PC-3 (cell line): ENCODE data around the gene CYBC1. TPM values are rescaled to one million over a fixed set of nuclear protein-coding genes. Genes with fewer than 3 reads are reported as not detected.
A peak's percentile ranks its signal among the peaks of the same experiment; 100 is the strongest.

Experiments used
- ATAC-seq: fragments of 200-7000 bp; cut with Tn5 transposase; 2 replicates; pipeline ENCODE4 v1.9.1; 2020; ENCODE audit warnings: mild to moderate bottlenecking, moderate library complexity
- BruUV-seq: library from RNA; stranded (reverse); fragments of 400-500 nt; replicated peaks from 2 replicates; lab custom pipeline; 2021; lab: Mats Ljungman, UMichigan
- CTCF ChIA-PET: fragments of 300-600 bp; sonication (Branson Sonifier 250); formaldehyde crosslinking; loops from one replicate; lab custom pipeline; 2022; ENCODE audit warnings: antibody characterized with exemption; lab: Charles Lee
- POLR2A ChIA-PET: fragments of 300-600 bp; sonication (Branson Sonifier 250); formaldehyde crosslinking; loops from one replicate; lab custom pipeline; 2022; ENCODE audit warnings: antibody characterized with exemption; ENCODE audit not compliant: unreplicated experiment; lab: Charles Lee
- DNase-seq: peaks from one replicate; pipeline ENCODE4 v3.0.0-alpha.2; 2015
- H2AFZ ChIP-seq: fragments of 300-600 bp; sonication (generic); 2 replicates; pipeline ENCODE4 v1.6.0; 2016; ENCODE audit warnings: antibody characterized with exemption, low read length
- H3F3A ChIP-seq: fragments of 300-600 bp; sonication (generic); one replicate; pipeline ENCODE4 v1.6.0; 2017; ENCODE audit warnings: antibody characterized with exemption, low read length, control low read depth, mild to moderate bottlenecking; ENCODE audit not compliant: unreplicated experiment
- H3K27ac ChIP-seq: fragments of 300-600 bp; sonication (generic); 2 replicates; pipeline ENCODE4 v1.5.1; 2016; ENCODE audit warnings: mild to moderate bottlenecking, low read length
- H3K27me3 ChIP-seq: fragments of 300-600 bp; sonication (generic); 2 replicates; pipeline ENCODE4 v1.6.1; 2016; ENCODE audit warnings: low read length, mixed read lengths
- H3K36me3 ChIP-seq: fragments of 300-600 bp; sonication (generic); 2 replicates; pipeline ENCODE4 v1.6.1; 2016; ENCODE audit warnings: low read depth, mixed run types, low read length, mixed read lengths
- H3K4me1 ChIP-seq: fragments of 300-600 bp; sonication (generic); 2 replicates; pipeline ENCODE4 v1.5.1; 2016; ENCODE audit warnings: low read length; ENCODE audit not compliant: insufficient read depth
- H3K4me2 ChIP-seq: fragments of 300-600 bp; sonication (generic); 2 replicates; pipeline ENCODE4 v1.6.0; 2016; ENCODE audit warnings: low read length
- H3K4me3 ChIP-seq: fragments of 300-600 bp; sonication (generic); 2 replicates; pipeline ENCODE4 v1.5.1; 2016; ENCODE audit warnings: mild to moderate bottlenecking, low read length, mixed read lengths
- H3K79me2 ChIP-seq: fragments of 300-600 bp; sonication (generic); 2 replicates; pipeline ENCODE4 v1.6.1; 2017; ENCODE audit warnings: low read length, mixed read lengths
- H3K9ac ChIP-seq: fragments of 300-600 bp; sonication (generic); 2 replicates; pipeline ENCODE4 v1.6.0; 2016; ENCODE audit warnings: mild to moderate bottlenecking, low read length
- H3K9me2 ChIP-seq: fragments of 300-600 bp; sonication (generic); replicated peaks from 2 replicates; pipeline ENCODE4 v1.6.1; 2016; ENCODE audit warnings: mixed run types, low read length, mixed read lengths
- H3K9me3 ChIP-seq: fragments of 300-600 bp; sonication (generic); 2 replicates; pipeline ENCODE4 v1.6.1; 2016; ENCODE audit warnings: low read length, mixed read lengths
- H4K20me1 ChIP-seq: fragments of 300-600 bp; sonication (generic); 2 replicates; pipeline ENCODE4 v1.6.1; 2016; ENCODE audit warnings: low read length, mixed read lengths
- EZH2 ChIP-seq: fragments of 300-600 bp; sonication (generic); IDR thresholded peaks from one replicate; pipeline ENCODE4 v1.6.1; 2017; ENCODE audit warnings: antibody characterized with exemption, mild to moderate bottlenecking, low read length; ENCODE audit not compliant: unreplicated experiment
- EZH2phosphoT487 ChIP-seq: fragments of 300-600 bp; sonication (generic); IDR thresholded peaks from 2 replicates; pipeline ENCODE4 v1.6.1; 2018; ENCODE audit warnings: mild to moderate bottlenecking, antibody characterized with exemption, low read length, borderline replicate concordance
- intact Hi-C: fragments of 100-400 bp; cut with micrococcal nuclease; formaldehyde crosslinking; loops from 2 replicates; pipeline ENCODE4 v1.9.0; 2023
- total RNA-seq: library from RNA; depleted of rRNA; stranded (reverse); fragments of >200 nt; gene quantifications from 2 replicates; pipeline ENCODE4 v1.2.3, GENCODE V29; 2014
- TF ChIP-seq, protein P1 (sequence below): fragments of 300-600 bp; sonication (generic); conservative IDR thresholded peaks from 2 replicates; pipeline ENCODE4 v1.5.1; 2017; ENCODE audit warnings: antibody characterized with exemption, low read depth, mild to moderate bottlenecking, low read length

The CYBC1 gene
- total RNA-seq, 1 experiment from 2014 or later, result 77.2 TPM

DNA sequence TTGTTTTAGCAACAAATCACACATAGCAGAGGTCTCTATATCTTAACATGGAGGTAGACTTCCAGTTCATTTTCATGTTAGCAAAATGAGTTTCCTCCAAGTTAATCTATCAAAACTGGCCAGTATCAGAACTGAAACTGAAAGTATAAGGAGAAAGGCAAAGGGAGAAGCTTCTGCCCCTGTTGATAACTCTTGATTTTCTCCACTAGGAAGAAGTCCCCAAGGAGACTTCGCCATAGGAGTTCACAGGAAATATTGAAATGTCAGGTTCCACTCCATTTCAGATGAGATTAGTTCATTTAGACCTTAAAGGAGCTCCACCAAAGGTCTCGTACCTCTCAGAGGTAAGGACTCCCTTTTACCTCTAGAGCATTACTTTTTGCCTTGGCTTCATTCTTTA lies 31.0 kb downstream of the CYBC1 start:
- no peak for ATAC-seq

DNA sequence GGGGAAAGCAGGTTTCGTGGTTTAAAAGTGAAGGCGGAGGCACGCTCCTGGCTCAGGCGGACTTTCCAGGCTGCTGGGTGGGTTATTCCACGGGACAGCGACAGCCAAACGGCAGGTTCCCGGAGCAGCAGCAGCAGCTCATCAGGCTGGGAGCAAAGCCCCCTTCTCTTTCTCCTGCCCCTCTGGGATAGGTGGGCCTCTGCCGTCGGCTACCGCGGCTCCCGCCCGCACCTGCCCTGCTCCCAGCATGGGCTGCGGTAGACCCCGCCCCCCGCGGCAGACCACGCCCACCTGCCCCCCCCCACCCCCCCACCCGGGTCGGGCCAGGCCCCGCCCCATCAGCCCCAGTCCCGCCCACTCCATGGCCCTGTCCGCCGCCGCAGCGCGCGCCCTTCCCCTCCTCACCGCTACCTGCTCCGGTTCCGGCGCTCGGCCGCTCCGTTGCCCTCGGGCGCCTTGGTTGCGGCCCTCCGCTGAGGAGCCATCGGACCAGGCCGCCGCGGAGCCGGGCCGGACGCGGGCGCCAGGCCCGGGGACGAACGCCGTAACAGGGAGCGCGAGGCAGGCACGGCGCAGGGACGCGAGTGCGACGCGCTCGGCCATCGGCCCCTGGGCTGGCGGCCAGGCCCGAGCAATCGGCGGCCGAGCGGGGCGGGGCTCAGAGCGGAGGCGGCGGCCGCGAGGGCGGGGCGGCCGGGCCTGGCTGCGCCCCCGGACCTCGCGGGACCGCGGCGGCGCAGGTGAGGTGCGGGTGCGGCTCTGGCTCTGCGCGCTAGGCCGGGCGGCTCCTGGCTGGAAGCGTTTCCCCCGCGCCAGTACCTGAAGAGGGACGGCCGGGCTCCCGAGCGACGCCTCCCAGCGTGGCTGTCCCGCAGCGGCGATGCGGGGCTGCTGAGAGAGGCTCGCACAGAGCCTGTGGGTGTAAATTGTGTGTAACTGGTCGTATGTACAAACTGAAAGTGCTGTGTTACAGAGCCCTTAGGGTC lies 32.3 kb downstream of the CYBC1 start, which contains the start of the genes HEXD and OGFOD3:
Gene HEXD, plus strand, starts transcription at position 347 of the 986 bp plus-strand sequence. CDS start 1,453 bp downstream, outside the sequence.
Gene OGFOD3, minus strand, starts transcription at position 586 of the 986 bp plus-strand sequence. Its CDS starts 101 bp downstream, at position 485.
- Histone ChIP-seq H3K27me3 (no peaks in the 10 kb centered on the region), H3K4me1 (peaks cover 11% of the 10 kb centered on the region), H3K79me2 (peaks cover 6% of the 10 kb centered on the region), H2AFZ (peak within 1 kb of the TSS; percentile 82), H4K20me1 (peaks cover 20% of the 10 kb centered on the region; the same call in 1 of the 2 replicates), H3K36me3 (no peaks in the 10 kb centered on the region), H3K9me2 (no peaks in the 10 kb centered on the region), H3K4me3 (peak within 1 kb of the TSS; percentile 97), H3K9me3 (no peaks in the 10 kb centered on the region), H3K27ac (peak within 1 kb of the TSS; percentile 42; the same call in 1 of the 2 replicates), H3F3A (no peaks in the 10 kb centered on the region), H3K9ac (peak within 1 kb of the TSS; percentile 87), H3K4me2 (peak within 1 kb of the TSS; percentile 99)
- intact Hi-C loops, result loop anchor here (10.0 kb wide), 1 partner anchor 77 kb away; no protein-coding TSS in a partner anchor
- BruUV-seq, result no TSS peak
- TF ChIP-seq EZH2 (no peak), EZH2phosphoT487 (no peak)
- TF ChIP-seq, protein P1, sequence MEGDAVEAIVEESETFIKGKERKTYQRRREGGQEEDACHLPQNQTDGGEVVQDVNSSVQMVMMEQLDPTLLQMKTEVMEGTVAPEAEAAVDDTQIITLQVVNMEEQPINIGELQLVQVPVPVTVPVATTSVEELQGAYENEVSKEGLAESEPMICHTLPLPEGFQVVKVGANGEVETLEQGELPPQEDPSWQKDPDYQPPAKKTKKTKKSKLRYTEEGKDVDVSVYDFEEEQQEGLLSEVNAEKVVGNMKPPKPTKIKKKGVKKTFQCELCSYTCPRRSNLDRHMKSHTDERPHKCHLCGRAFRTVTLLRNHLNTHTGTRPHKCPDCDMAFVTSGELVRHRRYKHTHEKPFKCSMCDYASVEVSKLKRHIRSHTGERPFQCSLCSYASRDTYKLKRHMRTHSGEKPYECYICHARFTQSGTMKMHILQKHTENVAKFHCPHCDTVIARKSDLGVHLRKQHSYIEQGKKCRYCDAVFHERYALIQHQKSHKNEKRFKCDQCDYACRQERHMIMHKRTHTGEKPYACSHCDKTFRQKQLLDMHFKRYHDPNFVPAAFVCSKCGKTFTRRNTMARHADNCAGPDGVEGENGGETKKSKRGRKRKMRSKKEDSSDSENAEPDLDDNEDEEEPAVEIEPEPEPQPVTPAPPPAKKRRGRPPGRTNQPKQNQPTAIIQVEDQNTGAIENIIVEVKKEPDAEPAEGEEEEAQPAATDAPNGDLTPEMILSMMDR, result no peak
- ATAC-seq (peak; percentile 82), DNase-seq (peak; percentile 91)
- ChIA-PET CTCF (interaction anchor here (0.6 to 0.7 kb wide), 2 partner anchors 120 to 136 kb away, joined by 3 to 6 read pairs; no protein-coding TSS in a partner anchor), POLR2A (interaction anchor here (0.6 kb wide), 1 partner anchor 101 kb away, joined by 3 read pairs; the partner anchor contains the start of gene FOXK2)

More for the DNA sequence above, 31.0 kb downstream of the CYBC1 start:
- no TSS peak for BruUV-seq
- peaks cover 13% of the 10 kb centered on the region; the same call in 1 of the 2 replicates for H4K20me1 ChIP-seq
- no peaks in the 10 kb centered on the region for H3K27me3 ChIP-seq
- peaks cover 11% of the 10 kb centered on the region for H3K4me1 ChIP-seq
- no peaks in the 10 kb centered on the region for H3K9me2 ChIP-seq
- intact Hi-C loops, result loop anchor here (10.0 kb wide), 1 partner anchor 75 kb away; no protein-coding TSS in a partner anchor
- no peak overlapping the region for H3K27ac ChIP-seq
- TF ChIP-seq EZH2 (no peak), EZH2phosphoT487 (no peak)
- TF ChIP-seq, protein P1, result no peak
- H3F3A ChIP-seq, result no peaks in the 10 kb centered on the region
- peaks cover 6% of the 10 kb centered on the region for H3K79me2 ChIP-seq
- no peaks in the 10 kb centered on the region for H3K9me3 ChIP-seq
- H2AFZ ChIP-seq, result no peak overlapping the region; the same call in 1 of the 2 replicates
- POLR2A ChIA-PET, result no interaction called here
- H3K9ac ChIP-seq, result peak overlapping the region; percentile 87; the same call in 1 of the 2 replicates
- peak overlapping the region; percentile 88 for H3K4me2 ChIP-seq
- CTCF ChIA-PET, result no interaction called here
- DNase-seq, result peak; percentile 7
- H3K36me3 ChIP-seq, result no peaks in the 10 kb centered on the region
- H3K4me3 ChIP-seq, result peak overlapping the region; percentile 97
